Panc1 (cell line): ENCODE measurements around the gene KRT15. TPM values are rescaled to one million over a fixed set of nuclear protein-coding genes. Genes with fewer than 3 reads are reported as not detected.

Source experiments
- ATAC-seq: fragments of 200-7000 bp; cut with Tn5 transposase; 2 replicates; pipeline ENCODE4 v1.9.1; 2020; ENCODE audit warnings: mild to moderate bottlenecking, moderate library complexity
- BruUV-seq: library from RNA; stranded (reverse); fragments of 400-500 nt; replicated peaks from 2 replicates; lab custom pipeline; 2021; lab: Mats Ljungman, UMichigan
- CTCF ChIA-PET: fragments of 300-600 bp; sonication (Branson Sonifier 250); formaldehyde crosslinking; loops from one replicate; lab custom pipeline; 2022; ENCODE audit warnings: antibody characterized with exemption; lab: Charles Lee
- POLR2A ChIA-PET: fragments of 300-600 bp; sonication (Branson Sonifier 250); formaldehyde crosslinking; loops from one replicate; lab custom pipeline; 2022; ENCODE audit warnings: antibody characterized with exemption; lab: Charles Lee
- DNase-seq: peaks from one replicate; pipeline ENCODE4 v3.0.0-alpha.2; 2010; ENCODE audit warnings: low read depth, low spot score
- H3K27ac ChIP-seq: 2 replicates; pipeline ENCODE4 v1.5.1; 2011; ENCODE audit warnings: mild to moderate bottlenecking, low read length, inconsistent platforms
- H3K27me3 ChIP-seq: fragments of 200-500 bp; sonication (Bioruptor generic); 2 replicates; pipeline ENCODE4 v1.6.0; 2014; ENCODE audit warnings: low read length, inconsistent platforms; ENCODE audit not compliant: control insufficient read depth, insufficient read depth
- H3K36me3 ChIP-seq: fragments of 200-500 bp; sonication (Bioruptor generic); 2 replicates; pipeline ENCODE4 v1.5.1; 2014; ENCODE audit warnings: inconsistent platforms, mild to moderate bottlenecking, low read length, moderate library complexity; ENCODE audit not compliant: control insufficient read depth, insufficient read depth
- H3K4me1 ChIP-seq: 2 replicates; pipeline ENCODE4 v1.5.1; 2011; ENCODE audit warnings: inconsistent platforms, mild to moderate bottlenecking, low read length, moderate library complexity; ENCODE audit not compliant: control insufficient read depth, insufficient read depth
- H3K4me3 ChIP-seq, 2 experiments: 2 replicates each; pipeline ENCODE4 v1.5.1; 2011 to 2012; ENCODE audit warnings: low read depth in 2 of 2, low read length in 2 of 2, mild to moderate bottlenecking in 2 of 2, inconsistent platforms in 1 of 2, moderate library complexity in 1 of 2
- H3K9me3 ChIP-seq: fragments of 200-500 bp; sonication (Bioruptor generic); 2 replicates; pipeline ENCODE4 v1.5.1; 2014; ENCODE audit warnings: low read depth, mild to moderate bottlenecking, inconsistent platforms, low read length, moderate library complexity; ENCODE audit not compliant: control insufficient read depth, insufficient read depth
- CTCF ChIP-seq: fragments of 450-650 bp; IDR thresholded peaks from 2 replicates; pipeline ENCODE4 v1.5.1; 2017; ENCODE audit warnings: mild to moderate bottlenecking
- POLR2AphosphoS5 ChIP-seq: IDR thresholded peaks from 2 replicates; pipeline ENCODE4 v1.6.1; 2012; ENCODE audit warnings: mild to moderate bottlenecking, low read depth, low read length, moderate library complexity
- SIN3A ChIP-seq: IDR thresholded peaks from 2 replicates; pipeline ENCODE4 v1.6.1; 2012; ENCODE audit warnings: low read depth, mild to moderate bottlenecking, low read length, moderate library complexity, borderline replicate concordance; ENCODE audit not compliant: insufficient read depth
- TCF7L2 ChIP-seq: IDR thresholded peaks from 2 replicates; pipeline ENCODE4 v1.6.1; 2011; ENCODE audit warnings: mild to moderate bottlenecking, low read depth, low read length, inconsistent platforms
- in situ Hi-C: cut with HindIII; loops from 2 replicates; pipeline ENCODE4 v1.10.0; 2016; ENCODE audit warnings: low sequenced_read_pairs, low pct_unique_long_range_greater_than_20kb
- intact Hi-C: fragments of 100-400 bp; cut with micrococcal nuclease; formaldehyde crosslinking; loops from one replicate; pipeline ENCODE4 v1.10.0; 2022; ENCODE audit not compliant: unreplicated experiment
- total RNA-seq: library from RNA; stranded (reverse); gene quantifications from one replicate; pipeline ENCODE4 v1.2.1, GENCODE V29; 2021; ENCODE audit not compliant: unreplicated experiment
- TF ChIP-seq, protein P1 (sequence below), 2 experiments: IDR thresholded peaks; 2 replicates each; pipeline ENCODE4 v1.6.1; 2011 to 2012; ENCODE audit warnings: low read depth in 2 of 2, control low read depth in 1 of 2, low read length in 1 of 2, mild to moderate bottlenecking in 1 of 2, moderate library complexity in 1 of 2; ENCODE audit not compliant: insufficient read depth in 1 of 2

The KRT15 gene
- total RNA-seq, 1 experiment from 2014 or later, result 70.4 TPM

GRCh38 chr17:41547921-41548843, 29.5 kb upstream of the KRT15 start:
- peak overlapping the region; percentile 91 for H3K27ac ChIP-seq
- DNase-seq (peak; percentile 55), ATAC-seq (peak; percentile 86)
- intact Hi-C loops (loop anchor here (2.0 to 5.0 kb wide), 3 partner anchors 115 to 691 kb away; no protein-coding TSS in a partner anchor), in situ Hi-C loops (loop anchor here (25.0 kb wide), 1 partner anchor 89 kb away; no protein-coding TSS in a partner anchor)
- BruUV-seq, result no TSS peak
- TF ChIP-seq TCF7L2, result no peak
- TF ChIP-seq POLR2AphosphoS5, result peak; percentile 60; the same call in 1 of the 2 replicates
- peak; percentile 77; the same call in 1 of the 2 replicates for TF ChIP-seq SIN3A
- TF ChIP-seq, protein P1, sequence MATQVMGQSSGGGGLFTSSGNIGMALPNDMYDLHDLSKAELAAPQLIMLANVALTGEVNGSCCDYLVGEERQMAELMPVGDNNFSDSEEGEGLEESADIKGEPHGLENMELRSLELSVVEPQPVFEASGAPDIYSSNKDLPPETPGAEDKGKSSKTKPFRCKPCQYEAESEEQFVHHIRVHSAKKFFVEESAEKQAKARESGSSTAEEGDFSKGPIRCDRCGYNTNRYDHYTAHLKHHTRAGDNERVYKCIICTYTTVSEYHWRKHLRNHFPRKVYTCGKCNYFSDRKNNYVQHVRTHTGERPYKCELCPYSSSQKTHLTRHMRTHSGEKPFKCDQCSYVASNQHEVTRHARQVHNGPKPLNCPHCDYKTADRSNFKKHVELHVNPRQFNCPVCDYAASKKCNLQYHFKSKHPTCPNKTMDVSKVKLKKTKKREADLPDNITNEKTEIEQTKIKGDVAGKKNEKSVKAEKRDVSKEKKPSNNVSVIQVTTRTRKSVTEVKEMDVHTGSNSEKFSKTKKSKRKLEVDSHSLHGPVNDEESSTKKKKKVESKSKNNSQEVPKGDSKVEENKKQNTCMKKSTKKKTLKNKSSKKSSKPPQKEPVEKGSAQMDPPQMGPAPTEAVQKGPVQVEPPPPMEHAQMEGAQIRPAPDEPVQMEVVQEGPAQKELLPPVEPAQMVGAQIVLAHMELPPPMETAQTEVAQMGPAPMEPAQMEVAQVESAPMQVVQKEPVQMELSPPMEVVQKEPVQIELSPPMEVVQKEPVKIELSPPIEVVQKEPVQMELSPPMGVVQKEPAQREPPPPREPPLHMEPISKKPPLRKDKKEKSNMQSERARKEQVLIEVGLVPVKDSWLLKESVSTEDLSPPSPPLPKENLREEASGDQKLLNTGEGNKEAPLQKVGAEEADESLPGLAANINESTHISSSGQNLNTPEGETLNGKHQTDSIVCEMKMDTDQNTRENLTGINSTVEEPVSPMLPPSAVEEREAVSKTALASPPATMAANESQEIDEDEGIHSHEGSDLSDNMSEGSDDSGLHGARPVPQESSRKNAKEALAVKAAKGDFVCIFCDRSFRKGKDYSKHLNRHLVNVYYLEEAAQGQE (IDR thresholded peaks at IDR 0.05; ENCODE audit: insufficient read depth in 1 of 2, low read depth in 2 of 2, low read length in 1 of 2), result no peak
- no peak for TF ChIP-seq CTCF
- ChIA-PET CTCF (interaction anchor here (0.6 to 3.9 kb wide), 37 partner anchors 8 to 977 kb away, joined by 3 to 106 read pairs (median 6); partner anchors contain the start of genes EIF1, KRT15, KRT16 and KRT19), POLR2A (interaction anchor here (0.7 to 2.4 kb wide), 5 partner anchors 18 to 27 kb away, joined by 3 to 12 read pairs (median 5); partner anchors contain the start of gene KRT19)
- H3K9me3 ChIP-seq, result peaks cover 4% of the 10 kb centered on the region; the same call in 1 of the 2 replicates
- no peaks in the 10 kb centered on the region for H3K36me3 ChIP-seq
- H3K27me3 ChIP-seq, result no peaks in the 10 kb centered on the region
- H3K4me1 ChIP-seq, result peaks cover 41% of the 10 kb centered on the region
- H3K4me3 ChIP-seq, result peak overlapping the region; percentile 24 to 39

- peaks cover 41% of the 10 kb centered on the region for H3K4me1 ChIP-seq
- peak; percentile 57 for ATAC-seq
- no peaks in the 10 kb centered on the region for H3K27me3 ChIP-seq
- POLR2A ChIA-PET, result interaction anchor here (1.8 to 2.4 kb wide), 3 partner anchors 17 to 23 kb away, joined by 5 to 12 read pairs (median 12); partner anchors contain the start of gene KRT19
- no peak for DNase-seq
- no peak overlapping the region for H3K4me3 ChIP-seq
- H3K27ac ChIP-seq, result peak overlapping the region; percentile 91
- CTCF ChIA-PET, result interaction anchor here (2.1 to 2.8 kb wide), 4 partner anchors 18 to 120 kb away, joined by 11 to 104 read pairs (median 44); partner anchors contain the start of gene KRT19
- H3K9me3 ChIP-seq, result peaks cover 4% of the 10 kb centered on the region; the same call in 1 of the 2 replicates
- intact Hi-C loops (loop anchor here (5.0 kb wide), 2 partner anchors 640 to 690 kb away; no protein-coding TSS in a partner anchor), in situ Hi-C loops (loop anchor here (25.0 kb wide), 1 partner anchor 90 kb away; no protein-coding TSS in a partner anchor)
- no TSS peak for BruUV-seq
- TF ChIP-seq POLR2AphosphoS5, result no peak
- no peak for TF ChIP-seq TCF7L2
- TF ChIP-seq, protein P1 (IDR thresholded peaks at IDR 0.05; ENCODE audit: insufficient read depth in 1 of 2, low read depth in 2 of 2, low read length in 1 of 2), result no peak
- no peak for TF ChIP-seq CTCF
- TF ChIP-seq SIN3A, result no peak
- H3K36me3 ChIP-seq, result no peaks in the 10 kb centered on the region
Observed at GRCh38 chr17:41547378-41547841, 28.7 kb upstream of the KRT15 start.
